Measurements from ENCODE around the gene IFNGR2. TPM values are rescaled to one million over a fixed set of nuclear protein-coding genes. Genes with fewer than 3 reads are reported as not detected.

Gene IFNGR2
- total RNA-seq, 1 donor from 2014 or later = 63.0 TPM

GRCh38 chr21:33395891-33396331, 7.3 kb upstream of the IFNGR2 start:
- peaks cover 2% of the 10 kb centered on the region for H3K4me1 Mint-ChIP-seq (ENCODE audit: low read depth)
- H3K9me3 Mint-ChIP-seq (ENCODE audit: low read depth) = no peaks in the 10 kb centered on the region
- no peaks in the 10 kb centered on the region for H3K27me3 Mint-ChIP-seq
- DNase-seq (ENCODE audit: low spot score, unreplicated experiment) = no peak
- H3K4me3 Mint-ChIP-seq (ENCODE audit: low read depth) = no peak overlapping the region
- no peak for TF ChIP-seq CTCF (IDR thresholded peaks at IDR 0.05; ENCODE audit: unreplicated experiment)
- H3K27ac Mint-ChIP-seq = no peak overlapping the region
- no peaks in the 10 kb centered on the region for H3K36me3 Mint-ChIP-seq (ENCODE audit: insufficient read depth)

GRCh38 chr21:33396436-33396835, 6.8 kb upstream of the IFNGR2 start:
- no peak for DNase-seq (ENCODE audit: low spot score, unreplicated experiment)
- Mint-ChIP-seq H3K27me3 (no peaks in the 10 kb centered on the region), H3K9me3 (ENCODE audit: low read depth) (no peaks in the 10 kb centered on the region), H3K36me3 (ENCODE audit: insufficient read depth) (no peaks in the 10 kb centered on the region), H3K4me1 (ENCODE audit: low read depth) (peaks cover 2% of the 10 kb centered on the region), H3K4me3 (ENCODE audit: low read depth) (no peak overlapping the region), H3K27ac (no peak overlapping the region)
- TF ChIP-seq CTCF (IDR thresholded peaks at IDR 0.05; ENCODE audit: unreplicated experiment) = no peak

GRCh38 chr21:33396951-33397350, 6.3 kb upstream of the IFNGR2 start:
- no peaks in the 10 kb centered on the region for H3K9me3 Mint-ChIP-seq (ENCODE audit: low read depth)
- peaks cover 2% of the 10 kb centered on the region for H3K4me1 Mint-ChIP-seq (ENCODE audit: low read depth)
- no peak overlapping the region for H3K4me3 Mint-ChIP-seq (ENCODE audit: low read depth)
- no peaks in the 10 kb centered on the region for H3K27me3 Mint-ChIP-seq
- no peak for TF ChIP-seq CTCF (IDR thresholded peaks at IDR 0.05; ENCODE audit: unreplicated experiment)
- no peak overlapping the region for H3K27ac Mint-ChIP-seq
- H3K36me3 Mint-ChIP-seq (ENCODE audit: insufficient read depth) = no peaks in the 10 kb centered on the region
- no peak for DNase-seq (ENCODE audit: low spot score, unreplicated experiment)

GRCh38 chr21:33397717-33398116, 5.5 kb upstream of the IFNGR2 start:
- no peak for TF ChIP-seq CTCF (IDR thresholded peaks at IDR 0.05; ENCODE audit: unreplicated experiment)
- no peak for DNase-seq (ENCODE audit: low spot score, unreplicated experiment)
- H3K27me3 Mint-ChIP-seq = no peaks in the 10 kb centered on the region
- H3K9me3 Mint-ChIP-seq (ENCODE audit: low read depth) = no peaks in the 10 kb centered on the region
- no peak overlapping the region for H3K4me3 Mint-ChIP-seq (ENCODE audit: low read depth)
- H3K27ac Mint-ChIP-seq = no peak overlapping the region
- no peaks in the 10 kb centered on the region for H3K36me3 Mint-ChIP-seq (ENCODE audit: insufficient read depth)
- H3K4me1 Mint-ChIP-seq (ENCODE audit: low read depth) = no peaks in the 10 kb centered on the region

GRCh38 chr21:33398361-33398760, 4.9 kb upstream of the IFNGR2 start:
- Mint-ChIP-seq H3K27ac (no peak overlapping the region), H3K36me3 (ENCODE audit: insufficient read depth) (no peaks in the 10 kb centered on the region), H3K4me3 (ENCODE audit: low read depth) (no peak overlapping the region), H3K9me3 (ENCODE audit: low read depth) (no peaks in the 10 kb centered on the region), H3K27me3 (no peaks in the 10 kb centered on the region), H3K4me1 (ENCODE audit: low read depth) (no peaks in the 10 kb centered on the region)
- TF ChIP-seq CTCF (IDR thresholded peaks at IDR 0.05; ENCODE audit: unreplicated experiment) = no peak
- no peak for DNase-seq (ENCODE audit: low spot score, unreplicated experiment)
